MCF 10A (cell line): ENCODE measurements around the gene DNAI1. TPM values are rescaled to one million over a fixed set of nuclear protein-coding genes. Genes with fewer than 3 reads are reported as not detected.

ENCODE experiments used
- BruUV-seq: library from RNA; stranded (reverse); fragments of 400-500 nt; replicated peaks from 2 replicates; lab custom pipeline; 2021; lab: Mats Ljungman, UMichigan
- CTCF ChIA-PET: fragments of 300-600 bp; sonication (Branson Sonifier 250); formaldehyde crosslinking; extraction: SDS; loops from one replicate; lab custom pipeline; 2021; ENCODE audit warnings: antibody characterized with exemption, inconsistent platforms; lab: Yijun Ruan, JAX
- POLR2A ChIA-PET: fragments of 300-600, 350-650 bp; sonication (Branson Sonifier 250); formaldehyde crosslinking; extraction: SDS; loops from one replicate; lab custom pipeline; 2020; ENCODE audit warnings: antibody characterized with exemption, inconsistent platforms; lab: Yijun Ruan, JAX
- DNase-seq: peaks from one replicate; pipeline ENCODE4 v3.0.0-alpha.2; 2018; ENCODE audit not compliant: unreplicated experiment
- H3K27ac Mint-ChIP-seq: one replicate; pipeline ENCODE4 v1.8.0; 2022; ENCODE audit warnings: mild to moderate bottlenecking, low read depth, mixed read lengths; ENCODE audit not compliant: unreplicated experiment
- H3K27me3 Mint-ChIP-seq: one replicate; pipeline ENCODE4 v1.8.0; 2022; ENCODE audit warnings: mixed read lengths; ENCODE audit not compliant: insufficient read depth, unreplicated experiment
- H3K36me3 Mint-ChIP-seq: one replicate; pipeline ENCODE4 v1.8.0; 2022; ENCODE audit warnings: mild to moderate bottlenecking, moderate library complexity, mixed read lengths; ENCODE audit not compliant: insufficient read depth, unreplicated experiment
- H3K4me1 Mint-ChIP-seq: one replicate; pipeline ENCODE4 v1.8.0; 2022; ENCODE audit warnings: mixed read lengths; ENCODE audit not compliant: insufficient read depth, unreplicated experiment
- H3K4me3 Mint-ChIP-seq: one replicate; pipeline ENCODE4 v1.8.0; 2022; ENCODE audit warnings: mild to moderate bottlenecking, moderate library complexity, mixed read lengths; ENCODE audit not compliant: unreplicated experiment
- H3K9me3 Mint-ChIP-seq: one replicate; pipeline ENCODE4 v1.8.0; 2022; ENCODE audit warnings: mixed read lengths; ENCODE audit not compliant: unreplicated experiment
- intact Hi-C: fragments of 100-400 bp; cut with micrococcal nuclease; formaldehyde crosslinking; loops from 2 replicates; pipeline ENCODE4 v1.14.1; 2022
- total RNA-seq: library from RNA; stranded (reverse); gene quantifications from 2 replicates; pipeline ENCODE4 v1.2.3, GENCODE V29; 2022
- TF ChIP-seq, protein P1 (sequence below): fragments of 200-600 bp; IDR thresholded peaks from one replicate; pipeline ENCODE4 v1.8.0; 2022; ENCODE audit warnings: antibody characterized with exemption, mild to moderate bottlenecking; ENCODE audit not compliant: unreplicated experiment

DNAI1 gene
- total RNA-seq, 1 experiment from 2014 or later, result not detected

DNA sequence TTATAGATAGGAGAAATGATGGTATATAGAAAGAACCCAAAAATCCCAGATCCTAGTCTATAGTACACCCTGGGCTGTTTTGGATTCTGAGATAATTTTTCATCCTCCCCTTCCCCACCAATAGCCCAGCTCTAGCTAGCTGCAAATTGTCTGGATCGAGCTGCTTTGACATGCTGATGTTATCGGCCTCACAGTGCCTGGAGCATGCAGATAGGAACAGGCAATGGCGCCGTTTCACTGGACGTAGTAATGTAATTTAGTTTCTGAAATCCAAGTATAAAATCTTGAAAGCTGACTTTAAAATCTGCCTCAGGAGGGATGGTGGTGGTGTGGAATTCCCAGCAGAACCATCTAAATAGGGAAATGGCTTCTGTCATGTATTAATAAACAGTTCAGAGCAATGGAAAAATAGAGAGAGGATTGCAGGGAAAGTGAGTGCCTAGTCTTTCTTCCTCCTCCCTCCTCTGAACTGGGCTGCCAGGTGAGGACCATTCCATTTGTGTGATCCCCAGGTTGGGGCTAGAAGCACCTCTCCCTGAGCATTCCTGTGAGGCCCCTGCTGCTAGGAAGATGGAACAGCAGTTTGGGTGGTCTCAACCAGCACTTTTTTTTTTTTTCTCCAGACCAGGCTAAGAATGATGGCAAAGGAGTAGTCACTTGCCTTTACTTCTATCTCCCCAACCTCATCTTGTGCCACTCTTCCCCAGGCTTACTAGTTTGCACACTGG is 32.1 kb upstream of the DNAI1 start:
- no peaks in the 10 kb centered on the region for H3K36me3 Mint-ChIP-seq
- no TSS peak for BruUV-seq
- H3K27me3 Mint-ChIP-seq, result no peaks in the 10 kb centered on the region
- no peak for DNase-seq
- no peak overlapping the region for H3K27ac Mint-ChIP-seq
- POLR2A ChIA-PET, result no interaction called here
- H3K4me3 Mint-ChIP-seq, result no peak overlapping the region
- H3K9me3 Mint-ChIP-seq, result no peaks in the 10 kb centered on the region
- H3K4me1 Mint-ChIP-seq, result no peaks in the 10 kb centered on the region
- intact Hi-C loops, result no loop called here
- TF ChIP-seq, protein P1, sequence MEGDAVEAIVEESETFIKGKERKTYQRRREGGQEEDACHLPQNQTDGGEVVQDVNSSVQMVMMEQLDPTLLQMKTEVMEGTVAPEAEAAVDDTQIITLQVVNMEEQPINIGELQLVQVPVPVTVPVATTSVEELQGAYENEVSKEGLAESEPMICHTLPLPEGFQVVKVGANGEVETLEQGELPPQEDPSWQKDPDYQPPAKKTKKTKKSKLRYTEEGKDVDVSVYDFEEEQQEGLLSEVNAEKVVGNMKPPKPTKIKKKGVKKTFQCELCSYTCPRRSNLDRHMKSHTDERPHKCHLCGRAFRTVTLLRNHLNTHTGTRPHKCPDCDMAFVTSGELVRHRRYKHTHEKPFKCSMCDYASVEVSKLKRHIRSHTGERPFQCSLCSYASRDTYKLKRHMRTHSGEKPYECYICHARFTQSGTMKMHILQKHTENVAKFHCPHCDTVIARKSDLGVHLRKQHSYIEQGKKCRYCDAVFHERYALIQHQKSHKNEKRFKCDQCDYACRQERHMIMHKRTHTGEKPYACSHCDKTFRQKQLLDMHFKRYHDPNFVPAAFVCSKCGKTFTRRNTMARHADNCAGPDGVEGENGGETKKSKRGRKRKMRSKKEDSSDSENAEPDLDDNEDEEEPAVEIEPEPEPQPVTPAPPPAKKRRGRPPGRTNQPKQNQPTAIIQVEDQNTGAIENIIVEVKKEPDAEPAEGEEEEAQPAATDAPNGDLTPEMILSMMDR, result no peak
- CTCF ChIA-PET, result interaction anchor here (0.9 to 1.5 kb wide), 3 partner anchors 23 to 166 kb away, joined by 3 to 9 read pairs (median 3); no protein-coding TSS in a partner anchor

DNA sequence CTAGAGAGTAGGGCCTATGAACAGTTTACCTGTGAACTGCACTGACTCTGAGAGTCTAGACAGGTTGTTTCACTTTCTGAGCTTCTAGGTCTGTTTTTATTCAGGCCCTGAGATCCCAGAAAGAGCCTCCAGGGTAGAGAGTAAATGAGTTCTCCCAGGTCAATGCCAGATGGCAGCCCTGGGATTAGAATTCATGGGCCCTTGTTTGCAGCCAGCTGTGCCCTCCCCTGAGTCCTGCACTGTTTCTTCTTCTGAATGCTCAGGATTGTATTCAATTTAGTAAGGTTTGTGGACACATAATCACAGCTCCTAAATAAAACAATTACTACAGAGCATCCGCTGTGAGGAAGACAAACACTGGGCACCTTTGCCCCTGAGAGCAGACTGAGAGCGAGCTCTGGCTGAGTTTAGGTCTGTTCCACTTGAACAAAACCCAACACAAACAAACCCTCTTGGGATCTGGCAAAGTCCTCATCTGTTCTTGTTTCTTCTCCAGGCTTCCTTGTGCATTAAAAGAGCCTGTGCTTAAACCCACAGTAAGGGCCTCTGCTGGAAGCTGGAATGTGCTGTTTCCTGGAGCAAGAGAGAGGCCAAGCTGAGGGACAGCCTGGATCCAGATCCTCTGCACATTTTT is 30.2 kb upstream of the DNAI1 start:
- no TSS peak for BruUV-seq
- ChIA-PET POLR2A (no interaction called here), CTCF (interaction anchor here (0.9 to 1.0 kb wide), 3 partner anchors 10 to 206 kb away, joined by 3 to 7 read pairs (median 3); no protein-coding TSS in a partner anchor)
- TF ChIP-seq, protein P1, result no peak
- H3K27ac Mint-ChIP-seq, result no peak overlapping the region
- no peaks in the 10 kb centered on the region for H3K27me3 Mint-ChIP-seq
- no peaks in the 10 kb centered on the region for H3K36me3 Mint-ChIP-seq
- no peak for DNase-seq
- H3K4me3 Mint-ChIP-seq, result no peak overlapping the region
- no peaks in the 10 kb centered on the region for H3K9me3 Mint-ChIP-seq
- no peaks in the 10 kb centered on the region for H3K4me1 Mint-ChIP-seq
- intact Hi-C loops, result no loop called here

DNA sequence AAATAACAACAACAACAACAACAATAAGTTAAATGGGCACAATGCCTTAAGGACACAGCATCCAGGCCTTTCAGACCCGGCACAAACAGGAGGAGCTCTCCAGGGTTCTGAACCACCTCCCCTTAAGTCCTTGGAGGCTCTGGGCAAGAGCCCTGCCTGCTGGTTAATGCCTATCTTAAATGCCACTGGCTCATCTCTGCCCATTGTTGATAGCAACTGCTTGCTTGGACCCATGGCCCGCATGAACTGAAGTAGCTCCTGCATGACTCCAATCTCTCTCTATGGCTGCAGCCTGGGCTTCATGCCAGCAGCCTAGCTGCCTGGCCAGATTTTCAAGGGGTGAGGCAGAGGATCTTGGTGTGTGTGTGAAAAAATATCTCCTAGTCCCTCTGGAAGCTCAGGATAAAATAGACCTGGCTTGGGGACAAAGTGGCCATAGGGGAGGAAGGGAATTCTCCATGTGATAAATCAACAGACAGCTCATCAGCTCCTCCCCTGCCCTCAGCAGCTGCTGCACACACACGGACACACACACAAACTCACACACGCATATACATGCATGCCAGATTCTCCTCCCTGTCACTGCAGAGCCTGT is 27.7 kb upstream of the DNAI1 start:
- no peak overlapping the region for H3K4me3 Mint-ChIP-seq
- H3K9me3 Mint-ChIP-seq, result no peaks in the 10 kb centered on the region
- no peaks in the 10 kb centered on the region for H3K4me1 Mint-ChIP-seq
- intact Hi-C loops, result no loop called here
- CTCF ChIA-PET, result interaction anchor here (0.8 to 3.6 kb wide), 10 partner anchors 8 to 173 kb away, joined by 3 to 27 read pairs (median 6); no protein-coding TSS in a partner anchor
- no peak overlapping the region for H3K27ac Mint-ChIP-seq
- H3K36me3 Mint-ChIP-seq, result no peaks in the 10 kb centered on the region
- TF ChIP-seq, protein P1, result no peak
- no TSS peak for BruUV-seq
- no peaks in the 10 kb centered on the region for H3K27me3 Mint-ChIP-seq
- POLR2A ChIA-PET, result interaction anchor here (0.6 to 1.0 kb wide), 5 partner anchors 11 to 180 kb away, joined by 3 to 4 read pairs (median 3); no protein-coding TSS in a partner anchor
- DNase-seq, result peak; percentile 70

DNA sequence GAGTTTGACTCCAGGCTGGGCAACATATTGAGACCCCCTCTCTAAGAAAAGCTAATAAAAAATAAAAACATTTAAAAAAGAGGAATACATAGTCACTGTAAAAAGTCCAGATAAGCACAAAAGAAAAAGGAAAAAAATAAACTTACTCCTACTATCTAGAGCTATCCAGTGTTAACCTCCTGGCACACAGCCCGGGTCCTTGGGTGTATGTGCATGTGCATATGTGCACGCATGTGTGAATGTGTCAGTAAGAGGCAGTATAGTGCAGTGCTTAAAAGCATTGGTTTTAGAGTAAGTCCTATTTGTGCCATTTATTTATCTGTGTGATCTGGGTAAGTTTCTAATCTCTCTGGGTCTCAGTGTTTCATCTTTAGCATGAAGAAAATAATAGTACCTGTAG is 26.9 kb upstream of the DNAI1 start:
- no peak overlapping the region for H3K4me3 Mint-ChIP-seq
- no TSS peak for BruUV-seq
- TF ChIP-seq, protein P1, result no peak
- no peaks in the 10 kb centered on the region for H3K4me1 Mint-ChIP-seq
- intact Hi-C loops, result no loop called here
- H3K36me3 Mint-ChIP-seq, result no peaks in the 10 kb centered on the region
- DNase-seq, result no peak
- ChIA-PET POLR2A (interaction anchor here (0.5 kb wide), 1 partner anchor 251 kb away, joined by 4 read pairs; no protein-coding TSS in a partner anchor), CTCF (interaction anchor here (1.0 to 3.6 kb wide), 10 partner anchors 10 to 172 kb away, joined by 3 to 27 read pairs (median 6); no protein-coding TSS in a partner anchor)
- no peaks in the 10 kb centered on the region for H3K9me3 Mint-ChIP-seq
- no peak overlapping the region for H3K27ac Mint-ChIP-seq
- H3K27me3 Mint-ChIP-seq, result no peaks in the 10 kb centered on the region
